ENCODE data around the gene SCRN2. TPM values are rescaled to one million over a fixed set of nuclear protein-coding genes. Genes with fewer than 3 reads are reported as not detected.
A peak's percentile ranks its signal among the peaks of the same experiment; 100 is the strongest.

Gene SCRN2
- total and polyA plus RNA-seq, 2 of the 13 experiments (the other 11 are each of a cell fraction or from before 2014, with no cell fraction given): 21.7 to 29.5 TPM

GRCh38 chr17:47821424-47822391 is 19.4 kb downstream of the SCRN2 start, which contains the start of gene OSBPL7 (continued):
- TF ChIP-seq MIXL1 (CRISPR knock-in tag; IDR thresholded peaks at IDR 0.05) (0 out of 2 replicates have a peak, but pooled peaks have one; percentile 50), GABPA (IDR thresholded peaks at IDR 0.05; ENCODE audit: low read depth, low read length) (peak; percentile 75), GABPA (CRISPR knock-in tag; IDR thresholded peaks at IDR 0.05; ENCODE audit: low read depth) (peak; percentile 93), ZNF788 (CRISPR knock-in tag; IDR thresholded peaks at IDR 0.05; ENCODE audit: borderline replicate concordance) (peak; percentile 91; the same call in 1 of the 2 replicates), BORCS8-MEF2B (CRISPR knock-in tag; IDR thresholded peaks at IDR 0.05) (no peak; the same call in 1 of the 2 replicates), DMAP1 (CRISPR knock-in tag; IDR thresholded peaks at IDR 0.05) (peak; percentile 73), KAT7 (CRISPR knock-in tag; IDR thresholded peaks at IDR 0.05; ENCODE audit: borderline replicate concordance) (peak; percentile 92), ZNF670 (CRISPR knock-in tag; IDR thresholded peaks at IDR 0.05; ENCODE audit: borderline replicate concordance) (peak; percentile 59; the same call in 1 of the 2 replicates), TARDBP (CRISPR knock-in tag; IDR thresholded peaks at IDR 0.05) (peak; percentile 92; the same call in 1 of the 2 replicates), ZBTB7A (CRISPR knock-in tag; IDR thresholded peaks at IDR 0.05) (peak; percentile 62), MXD4 (CRISPR knock-in tag; IDR thresholded peaks at IDR 0.05) (peak; percentile 64; the same call in 1 of the 2 replicates), CSRNP1 (CRISPR knock-in tag; IDR thresholded peaks at IDR 0.05) (0 out of 2 replicates have a peak, but pooled peaks have one; percentile 64), SP5 (CRISPR knock-in tag; IDR thresholded peaks at IDR 0.05; ENCODE audit: borderline replicate concordance, low read depth) (no peak), SNAPC5 (CRISPR knock-in tag; IDR thresholded peaks at IDR 0.05; ENCODE audit: borderline replicate concordance) (peak; percentile 42; the same call in 1 of the 2 replicates), ZNF776 (CRISPR knock-in tag; IDR thresholded peaks at IDR 0.05) (peak; percentile 64; the same call in 1 of the 2 replicates), ZNF614 (CRISPR knock-in tag; IDR thresholded peaks at IDR 0.05; ENCODE audit: borderline replicate concordance) (peak; percentile 70; the same call in 1 of the 2 replicates), POLR2G (IDR thresholded peaks at IDR 0.05; ENCODE audit: low read depth, low read length) (peak; percentile 78), SKI (IDR thresholded peaks at IDR 0.05; ENCODE audit: partially characterized antibody) (no peak), NCOA1 (CRISPR knock-in tag; IDR thresholded peaks at IDR 0.05) (0 out of 2 replicates have a peak, but pooled peaks have one; percentile 57), JDP2 (CRISPR knock-in tag; IDR thresholded peaks at IDR 0.05; ENCODE audit: borderline replicate concordance) (no peak), ZNF558 (CRISPR knock-in tag; IDR thresholded peaks at IDR 0.05; ENCODE audit: borderline replicate concordance) (0 out of 2 replicates have a peak, but pooled peaks have one; percentile 28), ZNF460 (CRISPR knock-in tag; IDR thresholded peaks at IDR 0.05; ENCODE audit: borderline replicate concordance) (peak; percentile 31; the same call in 1 of the 2 replicates), MXD3 (CRISPR knock-in tag; IDR thresholded peaks at IDR 0.05) (0 out of 2 replicates have a peak, but pooled peaks have one; percentile 27), REXO4 (CRISPR knock-in tag; IDR thresholded peaks at IDR 0.05; ENCODE audit: borderline replicate concordance) (no peak), ZNF263 (CRISPR knock-in tag; IDR thresholded peaks at IDR 0.05) (peak; percentile 92), MYC (CRISPR knock-in tag; IDR thresholded peaks at IDR 0.05; ENCODE audit: borderline replicate concordance) (peak; percentile 53; the same call in 1 of the 2 replicates), ZNF547 (CRISPR knock-in tag; IDR thresholded peaks at IDR 0.05) (peak; percentile 82)

Measured in HepG2 (cell line).